NCI-H1436 treated with DMSO at 0.1 percent for 48 hours (cell line): ENCODE data around the gene ODF4.

Source experiments
- DNase-seq: peaks from one replicate; lab custom pipeline; 2025; lab: John Stamatoyannopoulos, UW

The ODF4 gene

GRCh38 chr17:8339540-8339939 lies at the start of gene ODF4:
TSS of gene ODF4 (plus strand) at chr17:8339840. CDS start at chr17:8340052, 212 bp downstream.
- DNase-seq, result no peak

GRCh38 chr17:8290043-8290442 lies 49.6 kb upstream of the ODF4 start:
- DNase-seq, result no peak

- no peak for DNase-seq
These were observed 46.8 kb upstream of the ODF4 start for GRCh38 chr17:8292639-8293395.

GRCh38 chr17:8294361-8294760 lies 45.3 kb upstream of the ODF4 start:
- DNase-seq, result no peak

GRCh38 chr17:8294814-8295316 lies 44.8 kb upstream of the ODF4 start:
- no peak for DNase-seq

- DNase-seq, result no peak
These were observed 39.4 kb upstream of the ODF4 start for GRCh38 chr17:8300226-8300625.

GRCh38 chr17:8300627-8301242 lies 38.9 kb upstream of the ODF4 start:
- DNase-seq, result peak; percentile 28

- DNase-seq, result no peak
These were observed 29.0 kb upstream of the ODF4 start for GRCh38 chr17:8310601-8311123.

- no peak for DNase-seq
These were observed 28.4 kb upstream of the ODF4 start for GRCh38 chr17:8311131-8311790.

GRCh38 chr17:8312251-8312650 lies 27.4 kb upstream of the ODF4 start:
- no peak for DNase-seq

- no peak for DNase-seq
These were observed 26.7 kb upstream of the ODF4 start for GRCh38 chr17:8312726-8313600.

- no peak for DNase-seq
These were observed 24.6 kb upstream of the ODF4 start for GRCh38 chr17:8314797-8315763.

- no peak for DNase-seq
These were observed 23.8 kb upstream of the ODF4 start for GRCh38 chr17:8315764-8316217.

- no peak for DNase-seq
These were observed 21.4 kb upstream of the ODF4 start for GRCh38 chr17:8318010-8318935.

GRCh38 chr17:8320262-8320661 lies 19.4 kb upstream of the ODF4 start:
- no peak for DNase-seq

GRCh38 chr17:8320990-8321389 lies 18.6 kb upstream of the ODF4 start:
- no peak for DNase-seq

- no peak for DNase-seq
These were observed 17.6 kb upstream of the ODF4 start for GRCh38 chr17:8322061-8322460.

GRCh38 chr17:8324132-8324531 lies 15.5 kb upstream of the ODF4 start:
- DNase-seq, result no peak

GRCh38 chr17:8324923-8325322 lies 14.7 kb upstream of the ODF4 start:
- DNase-seq, result no peak
